ENCODE results near the gene PDXP.

PDXP gene

GRCh38 chr22:37628830-37629229, 29.7 kb upstream of the PDXP start:
- no peak for TF ChIP-seq REST (IDR thresholded peaks at IDR 0.05; ENCODE audit: insufficient read depth in 1 of 2, low read depth in 2 of 2, low read length in 2 of 2)
- TF ChIP-seq FOXP2 (optimal IDR thresholded peaks at IDR 0.05; ENCODE audit: borderline replicate concordance, extremely low read depth, extremely low read length, insufficient read depth) = no peak
- TF ChIP-seq TAF1 (IDR thresholded peaks at IDR 0.05; ENCODE audit: borderline replicate concordance, insufficient read depth, low read length) = no peak
- no peak for TF ChIP-seq SIN3A (IDR thresholded peaks at IDR 0.05; ENCODE audit: borderline replicate concordance, insufficient read depth, low read length)
- TF ChIP-seq POLR2AphosphoS5 (IDR thresholded peaks at IDR 0.05; ENCODE audit: low read depth, low read length) = no peak

- TF ChIP-seq POLR2AphosphoS5 (IDR thresholded peaks at IDR 0.05; ENCODE audit: low read depth, low read length) = no peak
- TF ChIP-seq TAF1 (IDR thresholded peaks at IDR 0.05; ENCODE audit: borderline replicate concordance, insufficient read depth, low read length) = no peak
- TF ChIP-seq REST (IDR thresholded peaks at IDR 0.05; ENCODE audit: insufficient read depth in 1 of 2, low read depth in 2 of 2, low read length in 2 of 2) = no peak
- no peak for TF ChIP-seq FOXP2 (optimal IDR thresholded peaks at IDR 0.05; ENCODE audit: borderline replicate concordance, extremely low read depth, extremely low read length, insufficient read depth)
- TF ChIP-seq SIN3A (IDR thresholded peaks at IDR 0.05; ENCODE audit: borderline replicate concordance, insufficient read depth, low read length) = no peak
Measured at GRCh38 chr22:37629928-37630327, 28.6 kb upstream of the PDXP start.

- TF ChIP-seq TAF1 (IDR thresholded peaks at IDR 0.05; ENCODE audit: borderline replicate concordance, insufficient read depth, low read length) (no peak), FOXP2 (optimal IDR thresholded peaks at IDR 0.05; ENCODE audit: borderline replicate concordance, extremely low read depth, extremely low read length, insufficient read depth) (no peak), POLR2AphosphoS5 (IDR thresholded peaks at IDR 0.05; ENCODE audit: low read depth, low read length) (no peak), REST (IDR thresholded peaks at IDR 0.05; ENCODE audit: insufficient read depth in 1 of 2, low read depth in 2 of 2, low read length in 2 of 2) (no peak), SIN3A (IDR thresholded peaks at IDR 0.05; ENCODE audit: borderline replicate concordance, insufficient read depth, low read length) (no peak)
Measured at GRCh38 chr22:37630839-37631435, 27.6 kb upstream of the PDXP start.

GRCh38 chr22:37631448-37632173, 26.9 kb upstream of the PDXP start:
- TF ChIP-seq TAF1 (IDR thresholded peaks at IDR 0.05; ENCODE audit: borderline replicate concordance, insufficient read depth, low read length) (no peak), POLR2AphosphoS5 (IDR thresholded peaks at IDR 0.05; ENCODE audit: low read depth, low read length) (no peak), SIN3A (IDR thresholded peaks at IDR 0.05; ENCODE audit: borderline replicate concordance, insufficient read depth, low read length) (no peak), REST (IDR thresholded peaks at IDR 0.05; ENCODE audit: insufficient read depth in 1 of 2, low read depth in 2 of 2, low read length in 2 of 2) (no peak), FOXP2 (optimal IDR thresholded peaks at IDR 0.05; ENCODE audit: borderline replicate concordance, extremely low read depth, extremely low read length, insufficient read depth) (no peak)

Measured in PFSK-1 (cell line).